Immature natural killer cell (primary cell): ENCODE measurements around the gene B4GALNT1. TPM values are rescaled to one million over a fixed set of nuclear protein-coding genes. Genes with fewer than 3 reads are reported as not detected.

Source experiments
- DNase-seq, 3 donors: peaks; one replicate each; pipeline ENCODE4 v3.0.0; 2022; ENCODE audit warnings: mixed read lengths in 1 of 3
- H3K27ac Mint-ChIP-seq, 6 donors: one replicate each; pipeline ENCODE4 v1.8.0; 2020; ENCODE audit warnings: mixed read lengths in 6 of 6, mild to moderate bottlenecking in 5 of 6, inconsistent platforms in 4 of 6, moderate library complexity in 3 of 6
- H3K27me3 Mint-ChIP-seq, 3 donors: one replicate each; pipeline ENCODE4 v1.8.0; 2020 to 2021; ENCODE audit warnings: low read depth in 3 of 3, mild to moderate bottlenecking in 3 of 3, mixed read lengths in 3 of 3, moderate library complexity in 3 of 3, inconsistent platforms in 1 of 3
- H3K36me3 Mint-ChIP-seq, 3 donors: one replicate each; pipeline ENCODE4 v1.8.0; 2020; ENCODE audit warnings: mixed read lengths in 3 of 3, inconsistent platforms in 2 of 3, mild to moderate bottlenecking in 2 of 3
- H3K4me1 Mint-ChIP-seq, 2 donors: one replicate each; pipeline ENCODE4 v1.8.0; 2020; ENCODE audit warnings: inconsistent platforms in 2 of 2, mild to moderate bottlenecking in 2 of 2, mixed read lengths in 2 of 2, moderate library complexity in 1 of 2
- H3K4me3 Mint-ChIP-seq, 5 donors: one replicate each; pipeline ENCODE4 v1.8.0; 2020; ENCODE audit warnings: mild to moderate bottlenecking in 5 of 5, mixed read lengths in 5 of 5, inconsistent platforms in 3 of 5, moderate library complexity in 3 of 5
- H3K9me3 Mint-ChIP-seq, 6 donors: one replicate each; pipeline ENCODE4 v1.8.0; 2020; ENCODE audit warnings: mild to moderate bottlenecking in 6 of 6, mixed read lengths in 6 of 6, inconsistent platforms in 4 of 6, moderate library complexity in 3 of 6
- polyA plus RNA-seq, 3 donors: library from polyadenylated mRNA; unstranded; fragments of 300-500 nt; fragmentation: Illumina TruSeq; gene quantifications; one replicate each; pipeline ENCODE4 v1.2.3, GENCODE V29; 2021

B4GALNT1 gene
- polyA plus RNA-seq, 3 donors from 2014 or later: not detected

GRCh38 chr12:57613427-57614109 lies 19.4 kb downstream of the B4GALNT1 start:
- Mint-ChIP-seq H3K4me1 (peaks cover 7 to 12% of the 10 kb centered on the region in 2 donors), H3K36me3 (no peaks in the 10 kb centered on the region), H3K4me3 (no peak overlapping the region), H3K9me3 (no peaks in the 10 kb centered on the region), H3K27ac (no peak overlapping the region), H3K27me3 (peaks cover 2 to 13% (median 10%) of the 10 kb centered on the region in 3 donors)
- no peak for DNase-seq

GRCh38 chr12:57612711-57613426 lies 20.1 kb downstream of the B4GALNT1 start:
- no peak overlapping the region for H3K4me3 Mint-ChIP-seq
- DNase-seq: no peak
- peaks cover 7 to 12% of the 10 kb centered on the region in 2 donors for H3K4me1 Mint-ChIP-seq
- peaks cover 2 to 10% (median 6%) of the 10 kb centered on the region in 3 donors for H3K27me3 Mint-ChIP-seq
- no peak overlapping the region for H3K27ac Mint-ChIP-seq
- peaks cover 0 to 2% (median 2%) of the 10 kb centered on the region in 3 donors for H3K36me3 Mint-ChIP-seq
- H3K9me3 Mint-ChIP-seq: no peaks in the 10 kb centered on the region

GRCh38 chr12:57611827-57612710 lies 20.9 kb downstream of the B4GALNT1 start:
- Mint-ChIP-seq H3K9me3 (no peaks in the 10 kb centered on the region), H3K4me3 (peak overlapping the region; percentile 62 to 82 (median 76)), H3K36me3 (peaks cover 0 to 7% (median 7%) of the 10 kb centered on the region in 3 donors), H3K27me3 (peaks cover 2 to 6% (median 4%) of the 10 kb centered on the region in 3 donors), H3K27ac (no peak overlapping the region), H3K4me1 (peaks cover 7 to 12% of the 10 kb centered on the region in 2 donors)
- DNase-seq: no peak

- H3K27ac Mint-ChIP-seq: peak within 1 kb of the TSS in 2 of 6 donors; percentile 53 to 72
- peak in 2 of 3 donors; percentile 29 to 49 for DNase-seq
- H3K9me3 Mint-ChIP-seq: no peaks in the 10 kb centered on the region
- peaks cover 2 to 6% (median 4%) of the 10 kb centered on the region in 3 donors for H3K27me3 Mint-ChIP-seq
- peaks cover 11 to 14% of the 10 kb centered on the region in 2 donors for H3K4me1 Mint-ChIP-seq
- H3K4me3 Mint-ChIP-seq: peak within 1 kb of the TSS; percentile 76 to 84 (median 80)
- H3K36me3 Mint-ChIP-seq: peaks cover 0 to 7% (median 7%) of the 10 kb centered on the region in 3 donors
These were observed 21.7 kb downstream of the B4GALNT1 start, which contains the start of gene ARHGEF25 for GRCh38 chr12:57611108-57611826. TSS of gene ARHGEF25 (plus strand) at chr12:57611435. CDS start at chr12:57611895, 460 bp downstream.

- no peaks in the 10 kb centered on the region for H3K9me3 Mint-ChIP-seq
- H3K4me1 Mint-ChIP-seq: peaks cover 17 to 18% of the 10 kb centered on the region in 2 donors
- no peak for DNase-seq
- peaks cover 2 to 6% (median 4%) of the 10 kb centered on the region in 3 donors for H3K27me3 Mint-ChIP-seq
- H3K36me3 Mint-ChIP-seq: peaks cover 0 to 7% (median 7%) of the 10 kb centered on the region in 3 donors
- peak overlapping the region; percentile 54 to 84 (median 79) for H3K4me3 Mint-ChIP-seq
- H3K27ac Mint-ChIP-seq: peak overlapping the region in 2 of 6 donors; percentile 53 to 72
These were observed 22.4 kb downstream of the B4GALNT1 start for GRCh38 chr12:57610554-57611107.

GRCh38 chr12:57609781-57610553 lies 23.0 kb downstream of the B4GALNT1 start:
- Mint-ChIP-seq H3K27me3 (peaks cover 2 to 6% (median 5%) of the 10 kb centered on the region in 3 donors), H3K4me1 (peaks cover 24% of the 10 kb centered on the region in 2 donors), H3K4me3 (peak overlapping the region; percentile 54 to 84 (median 79)), H3K36me3 (peaks cover 0 to 7% (median 7%) of the 10 kb centered on the region in 3 donors), H3K27ac (peak overlapping the region in 1 of 6 donors; percentile 72), H3K9me3 (no peaks in the 10 kb centered on the region)
- DNase-seq: no peak

- H3K4me3 Mint-ChIP-seq: no peak overlapping the region
These were observed 23.8 kb downstream of the B4GALNT1 start for GRCh38 chr12:57609101-57609780.

GRCh38 chr12:57607958-57608663 lies 24.9 kb downstream of the B4GALNT1 start:
- Mint-ChIP-seq H3K27ac (peak overlapping the region in 5 of 6 donors; percentile 3 to 37 (median 13)), H3K27me3 (peaks cover 2 to 6% (median 4%) of the 10 kb centered on the region in 3 donors), H3K4me3 (no peak overlapping the region), H3K4me1 (peaks cover 41% of the 10 kb centered on the region in 2 donors), H3K9me3 (no peaks in the 10 kb centered on the region), H3K36me3 (peaks cover 3 to 7% (median 7%) of the 10 kb centered on the region in 3 donors)
- no peak for DNase-seq

More at GRCh38 chr12:57609101-57609780, 23.8 kb downstream of the B4GALNT1 start:
- H3K9me3 Mint-ChIP-seq: no peaks in the 10 kb centered on the region
- H3K4me1 Mint-ChIP-seq: peaks cover 30% of the 10 kb centered on the region in 2 donors
- H3K27me3 Mint-ChIP-seq: peaks cover 2 to 6% (median 5%) of the 10 kb centered on the region in 3 donors
- DNase-seq: no peak
- H3K36me3 Mint-ChIP-seq: peaks cover 0 to 7% (median 7%) of the 10 kb centered on the region in 3 donors
- H3K27ac Mint-ChIP-seq: no peak overlapping the region

- no peaks in the 10 kb centered on the region for H3K9me3 Mint-ChIP-seq
- H3K27me3 Mint-ChIP-seq: peaks cover 2 to 4% (median 3%) of the 10 kb centered on the region in 3 donors
- H3K27ac Mint-ChIP-seq: peak overlapping the region in 4 of 6 donors; percentile 0 to 56 (median 5)
- peak overlapping the region in 2 of 5 donors; percentile 61 to 89 for H3K4me3 Mint-ChIP-seq
- H3K4me1 Mint-ChIP-seq: peaks cover 49 to 54% of the 10 kb centered on the region in 2 donors
- DNase-seq: no peak
- peaks cover 13 to 16% (median 14%) of the 10 kb centered on the region in 3 donors for H3K36me3 Mint-ChIP-seq
These were observed 26.2 kb downstream of the B4GALNT1 start for GRCh38 chr12:57606821-57607220.

GRCh38 chr12:57606399-57606798 lies 26.6 kb downstream of the B4GALNT1 start:
- Mint-ChIP-seq H3K9me3 (no peaks in the 10 kb centered on the region), H3K4me1 (peaks cover 51 to 58% of the 10 kb centered on the region in 2 donors), H3K36me3 (peaks cover 14 to 20% (median 18%) of the 10 kb centered on the region in 3 donors), H3K27ac (peak overlapping the region in 5 of 6 donors; percentile 0 to 56 (median 9)), H3K4me3 (peak overlapping the region; percentile 8 to 89 (median 46)), H3K27me3 (peaks cover 2 to 4% (median 3%) of the 10 kb centered on the region in 3 donors)
- DNase-seq: no peak
